Endothelial cell of umbilical vein (primary cell): ENCODE results near the gene GPR137B. TPM values are rescaled to one million over a fixed set of nuclear protein-coding genes. Genes with fewer than 3 reads are reported as not detected.

Experiments used
- BruUV-seq: library from RNA; stranded (reverse); fragments of 400-500 nt; replicated peaks from 2 replicates; lab custom pipeline; 2021; lab: Mats Ljungman, UMichigan
- CTCF ChIA-PET: fragments of 300-600, 350-600 bp; sonication (Branson Sonifier 250); formaldehyde crosslinking; loops from one replicate; lab custom pipeline; 2021; ENCODE audit warnings: antibody characterized with exemption, inconsistent platforms; lab: Charles Lee
- POLR2A ChIA-PET: fragments of 300-600, 350-600 bp; sonication (Branson Sonifier 250); formaldehyde crosslinking; loops from one replicate; lab custom pipeline; 2021; ENCODE audit warnings: antibody characterized with exemption, inconsistent platforms; lab: Charles Lee
- DNase-seq: peaks from one replicate; pipeline ENCODE4 v3.0.0-alpha.2; 2011; ENCODE audit warnings: low read depth, low spot score
- FAIRE-seq: peaks from 2 replicates; lab custom pipeline; 2011; peaks lifted over from hg19 to GRCh38; lab: Jason Lieb, UNC
- H2AFZ ChIP-seq: 2 replicates; pipeline ENCODE4 v1.6.0; 2012; ENCODE audit warnings: low read depth, low read length, control low read depth, inconsistent platforms
- H3K27ac ChIP-seq: 2 replicates; pipeline ENCODE4 v1.5.1; 2011; ENCODE audit warnings: low read depth, mild to moderate bottlenecking, control low read depth, low read length, moderate library complexity; ENCODE audit not compliant: insufficient read depth
- H3K27me3 ChIP-seq, 2 experiments: 2 replicates each; pipeline versions ENCODE4 v1.6.0 to v1.6.1; 2011; ENCODE audit warnings: low read length in 2 of 2, mixed read lengths in 1 of 2; ENCODE audit not compliant: control insufficient read depth in 2 of 2, insufficient read depth in 2 of 2
- H3K36me3 ChIP-seq, 2 experiments: 2 replicates in 1 of 2; 3 replicates in 1 of 2; pipeline ENCODE4 v1.5.1; 2011; ENCODE audit warnings: low read length in 2 of 2, mild to moderate bottlenecking in 1 of 2, moderate library complexity in 1 of 2; ENCODE audit not compliant: control insufficient read depth in 2 of 2, insufficient read depth in 2 of 2; ENCODE audit errors: extremely low read depth in 1 of 2
- H3K4me1 ChIP-seq: 3 replicates; pipeline ENCODE4 v1.5.1; 2011; ENCODE audit warnings: mild to moderate bottlenecking, low read length; ENCODE audit not compliant: control insufficient read depth, insufficient read depth; ENCODE audit errors: extremely low read depth
- H3K4me2 ChIP-seq: 2 replicates; pipeline ENCODE4 v1.6.1; 2011; ENCODE audit warnings: low read length, control low read depth, mixed read lengths; ENCODE audit not compliant: insufficient read depth
- H3K4me3 ChIP-seq, 3 experiments: fragments of 200-600 bp in 1 of 3; sonication (generic), shearing (Covaris generic) in 1 of 3; replicated peaks in 1 of 3; 2 replicates each; pipeline ENCODE4 v1.5.1; 2011 to 2016; ENCODE audit warnings: control low read depth in 3 of 3, low read length in 3 of 3, mild to moderate bottlenecking in 2 of 3, inconsistent platforms in 1 of 3, low read depth in 1 of 3, moderate library complexity in 1 of 3; ENCODE audit not compliant: insufficient read depth in 1 of 3
- H3K79me2 ChIP-seq: 2 replicates; pipeline ENCODE4 v1.6.0; 2012; ENCODE audit warnings: low read length, inconsistent platforms; ENCODE audit not compliant: control insufficient read depth, insufficient read depth
- H3K9ac ChIP-seq: replicated peaks from 2 replicates; pipeline ENCODE3; 2011; ENCODE audit warnings: low read length, control low read depth; ENCODE audit not compliant: insufficient read depth; ENCODE audit errors: extremely low read depth
- H3K9me1 ChIP-seq: replicated peaks from 3 replicates; pipeline ENCODE4 v1.6.0; 2011; ENCODE audit warnings: mild to moderate bottlenecking, low read length; ENCODE audit not compliant: control insufficient read depth, insufficient read depth; ENCODE audit errors: extremely low read depth
- H3K9me3 ChIP-seq: replicated peaks from 2 replicates; pipeline ENCODE4 v1.5.1; 2012; ENCODE audit warnings: low read length, inconsistent platforms; ENCODE audit not compliant: control insufficient read depth, insufficient read depth
- H4K20me1 ChIP-seq: replicated peaks from 2 replicates; pipeline ENCODE3; 2011; ENCODE audit warnings: mild to moderate bottlenecking, low read length; ENCODE audit not compliant: control insufficient read depth, insufficient read depth; ENCODE audit errors: extremely low read depth
- CTCF ChIP-seq, 2 donors: IDR thresholded peaks; 1 replicate in 1 of 2; 2 replicates in 1 of 2; pipeline ENCODE4 v1.5.1; 2011; ENCODE audit warnings: low read length in 2 of 2, mild to moderate bottlenecking in 2 of 2, moderate library complexity in 2 of 2, control low read depth in 1 of 2, inconsistent platforms in 1 of 2, low read depth in 1 of 2; ENCODE audit not compliant: insufficient read depth in 1 of 2; ENCODE audit errors: extremely low read depth in 1 of 2
- FOS ChIP-seq: IDR thresholded peaks from 2 replicates; pipeline ENCODE4 v1.6.1; 2011; ENCODE audit warnings: mild to moderate bottlenecking, low read length, moderate library complexity, borderline replicate concordance; ENCODE audit not compliant: insufficient read depth
- GATA2 ChIP-seq: IDR thresholded peaks from 2 replicates; pipeline ENCODE4 v1.7.0; 2011; ENCODE audit warnings: low read depth, mild to moderate bottlenecking, moderate library complexity, mixed read lengths, low read length; ENCODE audit not compliant: insufficient read length, insufficient read depth
- MYC ChIP-seq: IDR thresholded peaks from one replicate; pipeline ENCODE4 v1.6.1; 2011; ENCODE audit warnings: mild to moderate bottlenecking, low read depth, low read length
- POLR2A ChIP-seq: IDR thresholded peaks from 2 replicates; pipeline ENCODE4 v1.6.1; 2012; ENCODE audit warnings: low read depth, mild to moderate bottlenecking, control low read depth, low read length
- dilution Hi-C: fragments of 300-500 bp; cut with MboI; formaldehyde crosslinking; loops from one replicate; pipeline ENCODE4 v1.15.0; 2019; ENCODE audit warnings: low sequenced_read_pairs; ENCODE audit not compliant: extremely low pct_ligation_motif_present
- intact Hi-C: fragments of 100-400 bp; cut with micrococcal nuclease; formaldehyde crosslinking; loops from one replicate; pipeline ENCODE4 v1.10.0; 2022
- polyA plus RNA-seq, 4 experiments: library from polyadenylated mRNA; depleted of rRNA in 3 of 4; stranded (reverse) in 3 of 4; unstranded in 1 of 4; fragments of >200 nt; gene quantifications; 2 replicates each; pipeline versions ENCODE4 v1.2.1 to v1.2.3, GENCODE V29; 2011 to 2012; ENCODE audit warnings: missing spikeins in 1 of 4
- total RNA-seq: library from RNA; stranded (reverse); gene quantifications from 2 replicates; pipeline ENCODE4 v1.2.3, GENCODE V29; 2021

The GPR137B gene
- total and polyA plus RNA-seq, 2 donors (not counting 3 experiments of a cell fraction or from before 2014, with no cell fraction given), result 7.8 to 11.9 TPM

- dilution Hi-C loops, result no loop called here
- POLR2A ChIA-PET, result no interaction called here
These were observed 24.6 kb upstream of the GPR137B start for GRCh38 chr1:236117710-236118109.

More at GRCh38 chr1:236117710-236118109, 24.6 kb upstream of the GPR137B start:
- no TSS peak for BruUV-seq
- no peaks in the 10 kb centered on the region for H3K79me2 ChIP-seq
- FAIRE-seq (no peak), DNase-seq (no peak)
- H2AFZ ChIP-seq, result no peak overlapping the region
- no peak overlapping the region for H3K9ac ChIP-seq
- no peaks in the 10 kb centered on the region for H3K9me1 ChIP-seq
- H3K4me2 ChIP-seq, result no peak overlapping the region
- no peaks in the 10 kb centered on the region for H4K20me1 ChIP-seq
- intact Hi-C loops, result no loop called here
- no peaks in the 10 kb centered on the region for H3K9me3 ChIP-seq
- CTCF ChIA-PET, result no interaction called here
- no peaks in the 10 kb centered on the region for H3K4me1 ChIP-seq
- no peak overlapping the region for H3K27ac ChIP-seq
- TF ChIP-seq POLR2A, result no peak
- TF ChIP-seq GATA2, result no peak
- no peak for TF ChIP-seq CTCF (IDR thresholded peaks at IDR 0.05; ENCODE audit: extremely low read depth in 1 of 2, insufficient read depth in 1 of 2, low read depth in 1 of 2, low read length in 2 of 2)
- TF ChIP-seq MYC, result no peak
- no peak for TF ChIP-seq FOS
- H3K4me3 ChIP-seq, result no peak overlapping the region
- H3K36me3 ChIP-seq, result no peaks in the 10 kb centered on the region
- H3K27me3 ChIP-seq, result peaks cover 0 to 7% of the 10 kb centered on the region in 2 experiments
